GM21423 (cell line): Measurements from ENCODE around the gene NID1.
A peak's percentile ranks its signal among the peaks of the same experiment; 100 is the strongest.

Experiments
- ATAC-seq: cut with Tn5 transposase; IDR thresholded peaks from one replicate; pipeline ENCODE4 v1.9.1; 2021; ENCODE audit warnings: mild to moderate bottlenecking, moderate library complexity; ENCODE audit not compliant: unreplicated experiment

Gene NID1

GRCh38 chr1:236064674-236065508, at the start of gene NID1:
NID1 (minus strand) TSS chr1:236065090; CDS start chr1:236065079, 11 bp downstream.
- peak; percentile 41 for ATAC-seq

- no peak for ATAC-seq
These were observed 49.3 kb upstream of the NID1 start for GRCh38 chr1:236114076-236114747.

GRCh38 chr1:236113324-236114032, 48.6 kb upstream of the NID1 start:
- ATAC-seq: no peak

DNA sequence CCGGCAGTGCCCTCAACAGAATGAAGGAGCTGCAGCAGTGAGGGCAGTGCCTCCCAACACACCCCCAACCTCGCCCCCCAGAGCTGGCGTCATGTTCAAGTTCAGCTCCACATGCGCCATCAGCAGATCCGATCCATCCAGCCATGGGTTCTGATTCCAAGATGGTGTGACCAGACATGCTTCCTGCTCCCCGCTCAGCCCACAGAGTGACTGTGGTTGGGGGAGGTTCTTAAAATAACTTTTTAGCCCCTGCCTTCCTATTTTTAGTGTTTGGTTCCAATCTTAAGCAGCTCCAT, 47.4 kb upstream of the NID1 start:
- ATAC-seq: no peak

GRCh38 chr1:236111527-236112331, 46.8 kb upstream of the NID1 start:
- ATAC-seq: no peak

DNA sequence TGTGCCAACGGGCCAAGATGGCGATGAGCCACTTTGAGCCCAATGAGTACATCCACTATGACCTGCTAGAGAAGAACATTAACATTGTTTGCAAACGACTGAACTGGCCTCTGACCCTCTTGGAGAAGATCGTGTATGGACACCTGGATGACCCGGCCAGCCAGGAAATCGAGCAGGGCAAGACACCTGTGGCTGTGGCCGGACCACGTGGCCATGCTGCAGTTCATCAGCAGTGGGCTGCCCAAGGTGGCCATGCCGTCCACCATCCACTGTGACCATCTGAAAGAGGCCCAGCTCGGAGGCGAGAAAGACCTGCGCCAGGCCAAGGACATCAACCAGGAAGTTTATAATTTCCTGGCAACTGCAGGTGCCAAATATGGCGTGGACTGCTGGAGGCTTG, 45.2 kb upstream of the NID1 start:
- no peak for ATAC-seq

GRCh38 chr1:236108027-236108648, 43.2 kb upstream of the NID1 start:
- no peak for ATAC-seq

DNA sequence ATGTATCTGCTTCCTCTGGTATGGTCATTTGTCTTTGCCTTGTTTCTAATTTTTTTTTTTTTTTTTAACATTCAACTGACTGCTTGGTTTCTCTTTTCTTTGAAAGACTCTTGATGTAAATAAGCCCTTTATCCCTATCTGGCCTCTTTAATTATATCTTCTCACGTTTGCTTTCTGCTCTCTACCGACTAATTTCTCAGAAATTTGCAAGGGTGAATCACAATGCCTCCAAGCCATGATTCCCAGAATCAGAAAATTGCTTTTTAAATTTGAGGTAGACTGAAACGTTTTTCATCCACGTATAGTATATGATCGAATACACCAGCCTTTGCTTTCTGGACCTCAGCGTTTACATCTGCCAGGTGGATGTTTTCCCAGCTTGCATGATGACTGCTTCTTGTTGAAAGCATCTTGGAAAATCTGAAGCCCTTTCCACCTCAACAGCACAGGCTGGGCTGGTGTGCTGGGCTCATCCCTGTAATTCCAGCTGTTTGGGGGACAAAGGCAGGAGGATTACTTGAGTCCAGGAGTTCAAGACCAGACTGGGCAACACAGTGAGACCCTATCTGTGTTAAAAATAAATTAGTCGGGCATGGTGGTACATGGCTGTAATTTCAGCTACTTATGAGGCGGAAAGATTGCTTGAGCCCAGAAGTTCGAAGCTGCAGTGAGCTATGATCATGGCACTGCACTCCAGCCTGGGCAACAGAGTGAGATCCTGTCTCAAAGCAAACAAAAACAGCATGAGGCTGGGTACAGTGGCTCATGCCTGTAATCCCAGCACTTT, 42.4 kb upstream of the NID1 start:
- ATAC-seq: no peak

DNA sequence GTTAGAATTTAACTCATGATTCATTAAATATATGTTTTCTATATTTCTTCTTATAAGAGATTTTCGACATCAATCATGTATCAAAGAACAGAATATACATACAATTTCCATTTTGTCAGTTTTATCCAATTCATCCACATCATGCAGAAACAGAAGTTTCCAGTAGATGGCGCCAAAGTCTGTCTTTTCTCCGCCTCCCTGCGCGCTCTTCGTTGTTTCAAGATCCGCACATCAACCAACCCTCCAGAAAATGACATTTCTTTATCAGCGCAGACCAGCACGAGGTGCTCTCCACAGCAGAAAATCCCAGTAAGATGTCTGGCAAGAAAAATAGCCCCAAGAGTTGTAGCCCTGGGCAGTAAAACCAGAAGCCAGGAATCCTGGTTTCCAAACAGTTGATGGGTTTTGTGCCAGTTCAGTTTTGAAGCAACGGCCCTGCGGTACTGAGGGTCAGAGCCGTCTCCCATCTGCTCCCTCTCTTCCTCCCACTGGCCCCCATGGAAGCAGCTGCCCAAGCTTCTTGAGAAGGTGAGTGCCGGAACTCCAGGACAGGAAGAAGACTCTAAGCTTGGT, 38.8 kb upstream of the NID1 start:
- peak; percentile 61 for ATAC-seq

- no peak for ATAC-seq
These were observed 38.2 kb upstream of the NID1 start for GRCh38 chr1:236103059-236103458.

- ATAC-seq: no peak
These were observed 37.7 kb upstream of the NID1 start for GRCh38 chr1:236102611-236103010.

DNA sequence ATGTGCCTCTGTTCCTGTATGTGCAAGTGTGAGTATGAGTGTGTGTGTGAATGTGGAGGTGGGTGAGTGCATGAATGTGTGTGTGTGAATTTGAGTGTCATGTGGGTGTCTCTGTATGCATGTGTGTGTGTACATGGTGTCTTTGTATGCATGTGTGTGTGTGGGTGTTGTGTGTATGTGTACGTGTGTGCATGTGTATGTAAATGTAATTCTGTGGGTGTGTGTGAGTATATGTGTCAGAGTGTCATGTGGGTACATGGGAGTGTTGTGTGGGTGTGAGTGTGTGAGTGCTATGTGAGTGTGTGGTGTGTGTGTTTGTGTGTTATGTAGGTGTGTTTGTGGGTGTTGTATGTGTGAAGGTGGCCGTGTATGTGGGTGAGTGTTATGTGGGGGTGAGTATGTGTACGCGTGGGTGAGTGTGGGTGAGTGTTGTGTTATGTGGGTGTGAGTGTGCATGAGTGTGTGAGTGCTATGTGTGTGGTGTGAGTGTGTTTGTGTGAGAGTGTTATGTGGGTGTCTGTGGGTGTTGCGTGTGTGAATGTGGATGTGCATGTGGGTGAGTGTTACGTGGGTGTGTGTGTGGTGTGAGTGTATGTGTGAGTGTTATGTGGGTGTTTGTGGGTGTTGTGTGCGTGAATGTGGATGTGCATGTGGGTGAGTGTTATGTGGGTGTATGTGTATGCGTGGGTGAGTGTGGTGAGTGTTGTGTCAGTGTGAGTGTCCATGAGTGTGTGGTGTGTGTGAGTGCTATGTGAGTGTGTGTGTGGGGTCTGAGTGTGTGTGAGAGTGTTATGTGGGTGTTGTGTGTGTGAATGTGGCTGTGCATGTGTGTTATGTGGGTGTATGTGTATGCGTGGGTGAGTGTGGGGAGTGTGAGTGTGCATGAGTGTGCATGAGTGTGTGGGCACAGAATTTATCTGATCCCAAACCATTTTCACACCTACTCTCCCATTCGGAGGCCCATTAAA, 36.6 kb upstream of the NID1 start:
- no peak for ATAC-seq

DNA sequence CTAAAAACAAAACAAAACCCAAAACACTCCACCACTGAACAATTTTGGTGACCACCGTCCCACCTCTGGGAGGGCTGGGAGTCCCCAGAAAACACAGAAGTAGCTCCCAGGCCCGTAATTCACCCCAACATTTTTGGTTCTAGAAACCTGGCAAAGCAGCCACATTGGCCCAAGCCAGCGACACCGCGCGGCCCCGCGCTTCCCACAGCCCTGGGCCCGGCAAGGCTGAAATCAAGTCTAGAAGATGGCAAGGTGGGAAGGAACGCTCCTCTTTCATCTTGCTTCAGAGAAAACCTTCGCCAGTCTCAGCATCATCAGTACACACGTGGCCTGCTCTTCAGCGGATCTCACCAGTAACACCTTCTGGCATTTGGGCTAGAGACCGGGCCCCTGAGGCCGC, 35.9 kb upstream of the NID1 start:
- no peak for ATAC-seq

- no peak for ATAC-seq
These were observed 34.6 kb upstream of the NID1 start for GRCh38 chr1:236099355-236099974.

- no peak for ATAC-seq
These were observed 33.4 kb upstream of the NID1 start for GRCh38 chr1:236098267-236098666.

DNA sequence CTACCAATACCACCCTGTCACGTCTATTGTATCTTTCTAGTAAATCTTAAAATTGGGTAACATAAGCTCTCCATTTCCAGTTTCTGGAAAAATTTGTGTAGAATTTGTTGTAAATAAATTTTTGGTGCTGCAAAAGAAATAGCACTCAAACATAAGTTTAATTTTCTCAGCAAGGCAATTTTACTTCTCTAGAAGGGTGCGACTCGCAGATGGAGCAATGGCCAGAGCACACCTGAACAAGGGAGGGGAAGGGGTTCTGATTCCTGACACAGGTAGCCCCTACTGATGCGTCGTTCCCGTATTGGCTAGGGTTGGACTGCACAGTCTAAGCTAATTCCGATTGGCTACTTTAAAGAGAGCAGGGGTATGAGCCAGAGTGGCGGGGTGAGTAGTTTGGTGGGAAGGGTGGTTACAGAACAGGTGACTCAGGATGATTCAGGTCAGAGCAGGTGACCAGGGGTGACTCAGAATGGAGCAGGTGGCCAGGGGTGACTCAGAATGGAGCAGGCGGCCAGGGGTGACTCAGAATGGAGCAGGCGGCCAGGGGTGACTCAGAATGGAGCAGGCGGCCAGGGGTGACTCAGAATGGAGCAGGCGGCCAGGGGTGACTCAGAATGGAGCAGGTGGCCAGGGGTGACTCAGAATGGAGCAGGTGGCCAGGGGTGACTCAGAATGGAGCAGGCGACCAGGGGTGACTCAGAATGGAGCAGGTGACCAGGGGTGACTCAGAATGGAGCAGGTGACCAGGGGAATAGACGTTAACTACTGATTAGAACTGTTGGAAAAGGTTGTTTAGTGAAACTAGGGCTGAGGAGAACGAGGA, 32.0 kb upstream of the NID1 start:
- peak; percentile 46 for ATAC-seq
